NCI-H1092 (cell line): ENCODE results near the gene NDUFB2.
"Not testable (repeated sequence)": the region's sequence is repeated elsewhere in the genome, so short reads cannot be mapped to it uniquely, and the experiment has no call there.

Experiments used
- DNase-seq: peaks from one replicate; lab custom pipeline; 2025; lab: John Stamatoyannopoulos, UW

NDUFB2 gene

DNA sequence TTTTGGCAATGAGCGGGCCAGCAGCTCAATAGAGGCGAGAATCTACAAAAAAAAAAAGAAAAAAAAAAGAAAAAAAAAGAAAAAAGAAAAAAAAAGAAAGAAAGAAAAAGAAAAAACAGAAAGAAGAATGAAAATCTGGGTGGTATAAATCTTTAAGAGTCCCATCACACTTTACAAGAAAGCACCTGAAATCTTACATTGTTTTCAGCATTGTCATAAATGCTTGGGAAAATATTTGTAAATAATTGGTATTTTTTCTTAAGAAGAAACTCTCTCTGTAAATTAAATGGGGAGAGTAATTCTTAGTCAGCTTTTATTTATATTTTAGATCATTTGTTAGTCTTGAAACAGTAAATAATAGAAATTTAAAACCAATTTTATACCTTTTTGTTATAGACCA, 38.2 kb downstream of the NDUFB2 start:
- no peak for DNase-seq

DNA sequence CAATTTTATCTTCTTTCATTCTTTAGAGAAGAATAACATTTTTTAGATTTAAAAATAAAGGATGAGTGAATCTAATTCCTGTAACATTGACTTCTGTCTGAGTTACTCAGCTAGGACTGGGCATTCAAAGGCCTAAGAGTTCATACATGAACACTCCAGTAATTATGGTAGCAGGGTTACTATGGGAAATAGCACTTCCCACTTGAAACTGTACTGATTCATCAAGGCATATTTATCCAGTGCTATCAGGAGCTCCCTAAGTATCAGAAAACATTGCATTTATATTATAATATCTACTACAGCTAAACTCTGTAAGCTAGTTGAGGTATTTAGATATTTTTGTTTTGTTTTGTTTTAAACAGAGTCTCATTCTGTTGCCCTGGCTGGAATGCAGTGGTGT, 41.8 kb downstream of the NDUFB2 start:
- DNase-seq, result no peak

DNA sequence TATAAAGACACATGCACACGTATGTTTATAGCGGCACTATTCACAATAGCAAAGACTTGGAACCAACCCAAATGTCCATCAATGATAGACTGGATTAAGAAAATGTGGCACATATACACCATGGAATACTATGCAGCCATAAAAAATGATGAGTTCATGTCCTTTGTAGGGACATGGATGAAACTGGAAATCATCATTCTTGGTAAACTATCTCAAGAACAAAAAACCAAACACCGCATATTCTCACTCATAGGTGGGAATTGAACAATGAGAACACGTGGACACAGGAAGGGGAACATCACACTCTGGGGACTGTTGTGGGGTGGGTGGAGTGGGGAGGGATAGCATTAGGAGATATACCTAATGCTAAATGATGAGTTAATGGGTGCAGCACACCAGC, 46.7 kb downstream of the NDUFB2 start:
- DNase-seq, result not testable (repeated sequence)

DNA sequence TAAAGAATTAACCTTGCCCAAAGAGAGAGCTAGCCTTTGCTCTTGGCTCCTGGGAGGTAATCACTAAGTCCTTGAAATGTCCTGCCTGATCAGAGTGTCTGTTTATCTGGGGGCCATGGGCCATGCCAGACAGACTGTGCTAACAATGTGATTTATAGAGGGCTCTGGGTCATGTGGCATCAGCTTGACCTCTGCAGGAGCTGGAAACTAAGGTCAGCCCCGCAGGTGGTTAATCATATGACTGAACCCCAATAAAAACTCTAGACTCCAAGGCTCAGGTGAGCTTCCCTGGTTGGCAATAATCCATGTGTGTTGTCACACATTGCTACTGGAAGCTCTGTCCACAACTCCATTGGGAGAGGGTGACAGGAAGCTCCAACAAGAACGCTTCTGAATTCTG, 47.5 kb downstream of the NDUFB2 start:
- DNase-seq, result no peak

DNA sequence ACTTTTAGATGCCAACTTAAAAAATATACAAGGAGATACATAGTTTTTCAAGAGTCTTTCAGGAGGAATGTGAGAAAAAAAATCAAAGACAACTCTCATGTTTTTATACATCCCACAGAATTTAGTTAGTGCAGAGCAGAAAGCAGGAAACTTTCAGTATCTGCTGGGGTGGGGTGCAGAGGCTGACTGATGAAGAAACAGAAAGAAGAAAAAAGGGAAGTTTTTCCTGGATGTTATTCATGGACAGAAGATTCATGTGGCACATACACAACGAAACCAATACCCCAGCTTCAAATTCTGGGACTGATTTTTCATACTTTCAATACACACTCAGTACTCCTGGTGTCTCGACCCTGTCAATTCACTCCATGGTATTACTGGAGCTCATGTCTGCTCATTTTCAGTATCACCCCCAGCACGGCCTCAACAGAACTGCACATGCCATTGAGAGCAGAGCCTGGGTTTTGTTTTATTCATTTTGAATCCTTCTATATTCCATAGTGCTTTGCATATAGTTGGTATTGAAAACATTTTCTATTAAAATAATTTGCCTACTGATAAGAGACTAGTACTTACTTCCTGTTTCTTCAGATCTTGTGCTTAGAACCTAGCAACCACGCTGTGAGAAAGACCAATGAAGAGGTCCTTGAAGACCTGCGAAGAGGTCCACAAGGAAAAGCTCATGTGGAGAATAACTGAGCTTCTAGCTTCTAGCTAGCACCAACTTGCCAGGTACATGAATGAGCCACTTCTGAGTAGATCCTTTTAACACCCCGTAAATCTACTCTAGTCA, 49.0 kb downstream of the NDUFB2 start:
- DNase-seq, result no peak

DNA sequence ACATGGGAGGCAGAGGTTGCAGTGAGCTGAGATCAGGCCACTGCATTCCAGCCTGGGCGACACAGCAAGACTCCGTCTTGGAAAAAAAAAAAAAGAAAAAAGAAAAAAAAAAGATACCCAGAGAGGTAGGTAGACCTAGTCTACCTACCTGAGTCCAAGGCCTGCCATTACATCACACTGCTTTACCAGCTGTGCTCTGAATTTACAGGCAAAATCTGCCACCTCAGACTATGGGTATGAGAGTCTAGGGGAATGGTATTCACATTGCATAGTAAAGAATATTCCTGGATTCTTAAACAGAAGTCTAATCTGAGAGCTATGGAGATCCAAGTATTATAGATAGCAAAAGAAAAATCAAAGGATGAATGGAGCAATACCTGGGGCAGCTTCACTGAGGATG, 50.2 kb downstream of the NDUFB2 start:
- no peak for DNase-seq

DNA sequence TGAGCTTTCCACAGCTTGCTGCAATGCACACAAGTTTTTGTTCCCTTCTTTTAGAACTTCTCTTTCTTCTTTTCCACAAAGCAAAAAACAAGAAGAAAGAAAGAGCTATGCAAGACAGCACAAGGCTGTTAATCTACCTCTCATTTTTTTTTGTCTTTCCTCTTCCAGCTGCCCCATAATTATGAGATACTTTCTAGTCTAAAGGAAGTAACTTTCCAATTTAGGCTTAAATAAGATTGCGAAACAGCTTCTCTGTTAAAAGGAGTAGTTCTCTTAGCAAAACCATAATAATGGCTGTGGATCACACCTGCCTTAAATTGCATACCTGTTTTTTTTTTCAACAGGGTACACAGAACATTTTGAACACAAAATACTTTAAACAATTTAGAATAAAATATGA, 56.0 kb downstream of the NDUFB2 start:
- DNase-seq, result no peak

DNA sequence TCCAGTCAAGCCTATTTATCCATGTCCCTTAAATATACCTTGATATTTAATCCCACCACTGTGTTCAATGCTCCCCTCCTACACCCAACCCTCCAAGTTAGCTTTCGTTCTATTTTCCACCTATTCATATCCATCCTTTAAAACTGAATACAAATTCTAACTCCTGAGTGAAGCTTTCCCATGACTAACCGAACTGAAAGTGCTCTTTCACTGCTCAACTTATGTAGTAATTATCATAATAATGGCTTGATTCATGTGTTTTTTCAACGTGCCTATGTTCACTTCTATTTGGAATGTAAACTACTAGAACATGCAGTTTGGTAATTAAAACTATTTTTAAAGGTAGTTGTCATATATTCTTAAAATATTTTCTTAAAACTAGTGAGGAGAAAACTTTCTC, 58.0 kb downstream of the NDUFB2 start:
- DNase-seq, result no peak
